GM12878 (cell line): ENCODE data around the gene PDCD11.

Source experiments
- CREB1 ChIP-seq: IDR thresholded peaks from 2 replicates; pipeline ENCODE4 v1.6.1; 2012; ENCODE audit warnings: low read depth, mild to moderate bottlenecking, inconsistent platforms
- EZH2 ChIP-seq: IDR thresholded peaks from 2 replicates; pipeline ENCODE4 v1.6.1; 2012; ENCODE audit warnings: low read depth, mild to moderate bottlenecking, control low read depth, inconsistent platforms, low read length, borderline replicate concordance; ENCODE audit not compliant: control insufficient read depth

- TF ChIP-seq EZH2 (no peak), CREB1 (no peak)
Observed at GRCh38 chr10:103459615-103460014, 63.2 kb downstream of the PDCD11 start.
